Liver (tissue), 3 donors: ENCODE results near the gene SULT1C4.
"Not testable (repeated sequence)": the region's sequence is repeated elsewhere in the genome, so short reads cannot be mapped to it uniquely, and the experiment has no call there.

Experiments
- HNF4G ChIP-seq: IDR thresholded peaks from 2 replicates; pipeline ENCODE4 v1.6.1; 2016; ENCODE audit warnings: antibody characterized with exemption
- JUND ChIP-seq, 2 donors: IDR thresholded peaks; 2 replicates each; pipeline ENCODE4 v1.6.1; 2016; ENCODE audit warnings: antibody characterized with exemption in 2 of 2
- RAD21 ChIP-seq, 2 donors: IDR thresholded peaks; 2 replicates each; pipeline ENCODE4 v1.6.1; 2016; ENCODE audit warnings: antibody characterized with exemption in 2 of 2, mild to moderate bottlenecking in 2 of 2
- RXRA ChIP-seq, 2 donors: IDR thresholded peaks; 2 replicates each; pipeline ENCODE4 v1.6.1; 2017 to 2018; ENCODE audit warnings: antibody characterized with exemption in 2 of 2, mild to moderate bottlenecking in 1 of 2
- TF ChIP-seq, protein P1 (sequence below): fragments of 150-350 bp; IDR thresholded peaks from 2 replicates; pipeline ENCODE4 v1.5.1; 2017; ENCODE audit warnings: improper control_type of control experiment, low read depth, low read length; ENCODE audit not compliant: missing input control
- donor health status: healthy.
- donor health status: healthy.

DNA sequence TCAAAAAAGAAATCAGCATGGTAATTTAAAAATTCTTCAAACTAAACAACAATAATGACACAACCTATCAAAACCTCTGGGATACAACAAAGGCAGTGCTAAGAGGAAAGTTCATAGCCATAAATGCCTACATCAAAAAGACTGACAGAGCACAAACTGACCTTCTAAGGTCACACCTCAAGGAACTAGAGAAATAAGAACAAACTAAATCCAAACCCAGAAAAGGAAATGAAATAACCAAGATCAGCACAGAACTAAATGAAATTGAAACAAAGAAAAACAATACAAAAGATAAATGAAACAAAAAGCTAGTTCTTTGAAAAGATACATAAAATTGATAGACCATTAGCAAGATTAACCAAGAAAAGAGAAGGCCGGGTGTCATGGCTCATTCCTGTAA, 18.4 kb upstream of the SULT1C4 start:
- TF ChIP-seq RXRA (IDR thresholded peaks at IDR 0.05); RAD21 (IDR thresholded peaks at IDR 0.05); JUND (IDR thresholded peaks at IDR 0.05); HNF4G: not testable (repeated sequence)
- TF ChIP-seq, protein P1, sequence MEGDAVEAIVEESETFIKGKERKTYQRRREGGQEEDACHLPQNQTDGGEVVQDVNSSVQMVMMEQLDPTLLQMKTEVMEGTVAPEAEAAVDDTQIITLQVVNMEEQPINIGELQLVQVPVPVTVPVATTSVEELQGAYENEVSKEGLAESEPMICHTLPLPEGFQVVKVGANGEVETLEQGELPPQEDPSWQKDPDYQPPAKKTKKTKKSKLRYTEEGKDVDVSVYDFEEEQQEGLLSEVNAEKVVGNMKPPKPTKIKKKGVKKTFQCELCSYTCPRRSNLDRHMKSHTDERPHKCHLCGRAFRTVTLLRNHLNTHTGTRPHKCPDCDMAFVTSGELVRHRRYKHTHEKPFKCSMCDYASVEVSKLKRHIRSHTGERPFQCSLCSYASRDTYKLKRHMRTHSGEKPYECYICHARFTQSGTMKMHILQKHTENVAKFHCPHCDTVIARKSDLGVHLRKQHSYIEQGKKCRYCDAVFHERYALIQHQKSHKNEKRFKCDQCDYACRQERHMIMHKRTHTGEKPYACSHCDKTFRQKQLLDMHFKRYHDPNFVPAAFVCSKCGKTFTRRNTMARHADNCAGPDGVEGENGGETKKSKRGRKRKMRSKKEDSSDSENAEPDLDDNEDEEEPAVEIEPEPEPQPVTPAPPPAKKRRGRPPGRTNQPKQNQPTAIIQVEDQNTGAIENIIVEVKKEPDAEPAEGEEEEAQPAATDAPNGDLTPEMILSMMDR, result not testable (repeated sequence)
